CD14-positive monocyte (primary cell): ENCODE measurements around the gene SLCO3A1. TPM values are rescaled to one million over a fixed set of nuclear protein-coding genes. Genes with fewer than 3 reads are reported as not detected.

ENCODE experiments used
- DNase-seq, 3 donors: peaks; one replicate each; pipeline ENCODE4 v3.0.0-alpha.2; 2011 to 2022
- H2AFZ ChIP-seq: 2 replicates; pipeline ENCODE4 v1.6.0; 2012; ENCODE audit warnings: mild to moderate bottlenecking, low read depth, low read length, inconsistent platforms; ENCODE audit not compliant: insufficient read depth, poor library complexity, severe bottlenecking
- H3K27ac ChIP-seq, 2 donors: 1 replicate in 1 of 2; 2 replicates in 1 of 2; pipeline ENCODE4 v1.5.1; 2012 to 2013; ENCODE audit warnings: low read length in 2 of 2, control low read depth in 1 of 2, inconsistent platforms in 1 of 2, low read depth in 1 of 2, mild to moderate bottlenecking in 1 of 2
- H3K27me3 ChIP-seq, 2 donors: one replicate each; pipeline versions ENCODE4 v1.6.0 to v1.6.1; 2011 to 2013; ENCODE audit warnings: low read length in 2 of 2; ENCODE audit not compliant: control insufficient read depth in 2 of 2, insufficient read depth in 2 of 2
- H3K36me3 ChIP-seq, 2 donors: replicated peaks in 1 of 2; 1 replicate in 1 of 2; 2 replicates in 1 of 2; pipeline versions ENCODE4 v1.5.1 to v1.6.1; 2012 to 2013; ENCODE audit warnings: low read length in 2 of 2, control low read depth in 1 of 2, inconsistent platforms in 1 of 2, mild to moderate bottlenecking in 1 of 2; ENCODE audit not compliant: insufficient read depth in 2 of 2, control insufficient read depth in 1 of 2
- H3K4me1 ChIP-seq, 2 donors: 1 replicate in 1 of 2; 2 replicates in 1 of 2; pipeline versions ENCODE4 v1.5.1 to v1.6.1; 2012 to 2013; ENCODE audit warnings: low read length in 2 of 2, control low read depth in 1 of 2, inconsistent platforms in 1 of 2, mild to moderate bottlenecking in 1 of 2, moderate library complexity in 1 of 2; ENCODE audit not compliant: insufficient read depth in 2 of 2, control insufficient read depth in 1 of 2
- H3K4me2 ChIP-seq: replicated peaks from 2 replicates; pipeline ENCODE3; 2012; ENCODE audit warnings: low read length, moderate library complexity, mild to moderate bottlenecking; ENCODE audit not compliant: poor library complexity, severe bottlenecking; ENCODE audit errors: extremely low read depth
- H3K4me3 ChIP-seq, 3 experiments: fragments of 200-600 bp in 1 of 3; sonication (generic) in 1 of 3; replicated peaks in 1 of 3; 1 replicate in 2 of 3; 2 replicates in 1 of 3; pipeline ENCODE4 v1.5.1; 2011 to 2013; ENCODE audit warnings: low read length in 3 of 3, mild to moderate bottlenecking in 3 of 3, control low read depth in 2 of 3, low read depth in 2 of 3, inconsistent platforms in 1 of 3, moderate library complexity in 1 of 3
- H3K79me2 ChIP-seq: 2 replicates; pipeline ENCODE4 v1.6.0; 2012; ENCODE audit warnings: mild to moderate bottlenecking, control low read depth, inconsistent platforms, low read length, moderate library complexity; ENCODE audit not compliant: insufficient read depth
- H3K9ac ChIP-seq: 2 replicates; pipeline ENCODE4 v1.6.0; 2017; ENCODE audit warnings: low read length, mild to moderate bottlenecking; ENCODE audit not compliant: insufficient read depth, poor library complexity, severe bottlenecking
- H3K9me3 ChIP-seq, 2 donors: replicated peaks in 1 of 2; 1 replicate in 1 of 2; 2 replicates in 1 of 2; pipeline versions ENCODE4 v1.5.1 to v1.6.1; 2012 to 2013; ENCODE audit warnings: low read length in 2 of 2, control low read depth in 1 of 2; ENCODE audit not compliant: control insufficient read depth in 1 of 2, insufficient read depth in 1 of 2
- H4K20me1 ChIP-seq: 2 replicates; pipeline ENCODE4 v1.6.0; 2012; ENCODE audit warnings: mild to moderate bottlenecking, low read length, control low read depth, moderate library complexity; ENCODE audit not compliant: insufficient read depth
- H3K27ac Mint-ChIP-seq, 7 donors: one replicate each; pipeline ENCODE4 v1.8.0; 2020; ENCODE audit warnings: mild to moderate bottlenecking in 7 of 7, mixed read lengths in 7 of 7, moderate library complexity in 6 of 7, inconsistent platforms in 2 of 7
- H3K27me3 Mint-ChIP-seq, 3 donors: one replicate each; pipeline ENCODE4 v1.8.0; 2021 to 2022; ENCODE audit warnings: low read depth in 3 of 3, mild to moderate bottlenecking in 3 of 3, mixed read lengths in 3 of 3, moderate library complexity in 3 of 3, inconsistent platforms in 1 of 3
- H3K36me3 Mint-ChIP-seq, 2 donors: one replicate each; pipeline ENCODE4 v1.8.0; 2020; ENCODE audit warnings: mixed read lengths in 2 of 2, inconsistent platforms in 1 of 2, mild to moderate bottlenecking in 1 of 2
- H3K4me1 Mint-ChIP-seq: one replicate; pipeline ENCODE4 v1.8.0; 2020; ENCODE audit warnings: mild to moderate bottlenecking, mixed read lengths
- H3K4me3 Mint-ChIP-seq, 2 donors: one replicate each; pipeline ENCODE4 v1.8.0; 2020; ENCODE audit warnings: mild to moderate bottlenecking in 2 of 2, mixed read lengths in 2 of 2, moderate library complexity in 1 of 2
- H3K9me3 Mint-ChIP-seq, 7 donors: one replicate each; pipeline ENCODE4 v1.8.0; 2020 to 2022; ENCODE audit warnings: mixed read lengths in 7 of 7, mild to moderate bottlenecking in 6 of 7, moderate library complexity in 6 of 7, inconsistent platforms in 2 of 7
- CTCF ChIP-seq: fragments of 200-600 bp; IDR thresholded peaks from one replicate; pipeline ENCODE4 v1.8.0; 2022; ENCODE audit warnings: antibody characterized with exemption, mild to moderate bottlenecking
- WGBS: methylation state at CpG from one replicate; pipeline ENCODE4 v1.1.5; 2013; ENCODE audit warnings: missing lambda C conversion rate; ENCODE audit not compliant: insufficient coverage; 5-methylcytosine and 5-hydroxymethylcytosine counted together
- intact Hi-C, 2 donors: fragments of 100-400 bp; cut with micrococcal nuclease; formaldehyde crosslinking; loops; one replicate each; pipeline versions ENCODE4 v1.15.0 to v1.15.1; 2023
- polyA plus RNA-seq, 3 donors: library from polyadenylated mRNA; depleted of rRNA in 1 of 3; unstranded in 2 of 3; stranded (reverse) in 1 of 3; fragments of 300-500 nt in 2 of 3; fragments of >200 nt in 1 of 3; fragmentation: Illumina TruSeq in 2 of 3; gene quantifications; 1 replicate in 2 of 3; 2 replicates in 1 of 3; pipeline ENCODE4 v1.2.3, GENCODE V29; 2012 to 2021

The SLCO3A1 gene
- polyA plus RNA-seq, 3 donors: 53.7 to 76.2 (median 62.8) TPM

GRCh38 chr15:92075764-92076163, 222.3 kb downstream of the SLCO3A1 start:
- Mint-ChIP-seq H3K4me1 (peaks cover 62% of the 10 kb centered on the region), H3K36me3 (peaks cover 6 to 10% of the 10 kb centered on the region in 2 donors), H3K27ac (no peak overlapping the region), H3K9me3 (peaks cover 0 to 2% (median 0%) of the 10 kb centered on the region in 7 donors), H3K4me3 (no peak overlapping the region), H3K27me3 (peaks cover 0 to 1% (median 0%) of the 10 kb centered on the region in 3 donors)
- no peak overlapping the region for H3K27ac ChIP-seq
- WGBS: no CpG with 5 or more reads among the region's 7 CpGs
- peaks cover 39 to 41% of the 10 kb centered on the region in 2 donors for H3K4me1 ChIP-seq
- H3K9ac ChIP-seq: no peak overlapping the region
- no peak for TF ChIP-seq CTCF
- H3K4me3 ChIP-seq: no peak overlapping the region
- no peak overlapping the region for H2AFZ ChIP-seq
- H3K36me3 ChIP-seq: no peaks in the 10 kb centered on the region
- H3K27me3 ChIP-seq: no peaks in the 10 kb centered on the region
- H3K79me2 ChIP-seq: peaks cover 98% of the 10 kb centered on the region
- H3K4me2 ChIP-seq: no peak overlapping the region
- H3K9me3 ChIP-seq: peaks cover 0 to 4% of the 10 kb centered on the region in 2 donors
- no peak for DNase-seq
- H4K20me1 ChIP-seq: peaks cover 100% of the 10 kb centered on the region
- intact Hi-C loops: loop anchor here (5.0 to 10.0 kb wide), 4 partner anchors 128 to 371 kb away; no protein-coding TSS in a partner anchor

DNA sequence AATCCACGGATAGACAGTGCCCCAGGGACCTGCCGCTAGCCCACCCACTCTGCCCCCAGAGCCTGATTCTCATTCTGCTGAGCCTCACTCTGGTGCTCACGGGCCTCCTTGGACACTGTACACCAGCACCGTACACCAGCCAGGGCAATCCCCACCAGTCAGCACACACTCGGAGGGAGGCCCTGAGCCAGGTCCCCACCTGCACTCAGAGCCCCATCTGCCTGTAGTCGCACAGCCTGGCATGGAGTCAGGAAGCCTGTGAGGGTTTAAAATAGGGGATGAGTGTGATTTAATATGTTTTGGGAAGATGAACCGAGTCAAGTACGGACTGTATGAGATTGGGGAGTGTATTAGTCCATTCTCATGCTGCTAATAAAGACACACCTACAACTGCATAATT, 223.0 kb downstream of the SLCO3A1 start:
- Mint-ChIP-seq H3K9me3 (peaks cover 0 to 2% (median 0%) of the 10 kb centered on the region in 7 donors), H3K36me3 (peaks cover 6 to 10% of the 10 kb centered on the region in 2 donors), H3K4me1 (peaks cover 55% of the 10 kb centered on the region), H3K27ac (peak overlapping the region in 1 of 7 donors; percentile 50), H3K27me3 (peaks cover 0 to 1% (median 0%) of the 10 kb centered on the region in 3 donors), H3K4me3 (no peak overlapping the region)
- H2AFZ ChIP-seq: no peak overlapping the region
- WGBS: 100% methylated on average over 2 of the region's 8 CpGs
- H3K27ac ChIP-seq: no peak overlapping the region
- peaks cover 97% of the 10 kb centered on the region for H3K79me2 ChIP-seq
- peaks cover 31 to 33% of the 10 kb centered on the region in 2 donors for H3K4me1 ChIP-seq
- H3K27me3 ChIP-seq: no peaks in the 10 kb centered on the region
- no peak for TF ChIP-seq CTCF
- H3K9ac ChIP-seq: no peak overlapping the region
- no peak overlapping the region for H3K4me3 ChIP-seq
- no peak for DNase-seq
- peaks cover 0 to 4% of the 10 kb centered on the region in 2 donors for H3K9me3 ChIP-seq
- intact Hi-C loops: loop anchor here (5.0 to 10.0 kb wide), 4 partner anchors 129 to 372 kb away; no protein-coding TSS in a partner anchor
- no peak overlapping the region for H3K4me2 ChIP-seq
- H4K20me1 ChIP-seq: peaks cover 100% of the 10 kb centered on the region
- H3K36me3 ChIP-seq: no peaks in the 10 kb centered on the region
